IMR-90 (cell line): ENCODE measurements around the gene GKN2. TPM values are rescaled to one million over a fixed set of nuclear protein-coding genes. Genes with fewer than 3 reads are reported as not detected.

Experiments
- ATAC-seq: fragments of 200-7000 bp; cut with Tn5 transposase; 2 replicates; pipeline ENCODE4 v1.9.1; 2020; ENCODE audit warnings: low read depth, mild to moderate bottlenecking, moderate library complexity
- BruUV-seq: library from RNA; stranded (reverse); fragments of 400-500 nt; replicated peaks from 2 replicates; lab custom pipeline; 2021; lab: Mats Ljungman, UMichigan
- CTCF ChIA-PET: fragments of 300-600 bp; formaldehyde crosslinking; extraction: SDS; loops from one replicate; lab custom pipeline; 2021; ENCODE audit warnings: antibody characterized with exemption; lab: Yijun Ruan, JAX
- POLR2A ChIA-PET: fragments of 300-600 bp; sonication (Branson Sonifier 250); formaldehyde crosslinking; loops from one replicate; lab custom pipeline; 2022; ENCODE audit warnings: antibody characterized with exemption; ENCODE audit not compliant: unreplicated experiment; lab: Charles Lee
- DNase-seq: peaks from one replicate; pipeline ENCODE4 v3.0.0; 2013
- H2AFZ ChIP-seq: replicated peaks from 2 replicates; pipeline ENCODE3; 2013; ENCODE audit warnings: low read length, mild to moderate bottlenecking; ENCODE audit not compliant: poor library complexity
- H2AK5ac ChIP-seq: 2 replicates; pipeline ENCODE4 v1.6.1; 2013; ENCODE audit warnings: low read depth, low read length, inconsistent platforms
- H2AK9ac ChIP-seq: replicated peaks from 2 replicates; pipeline ENCODE3; 2013; ENCODE audit warnings: mild to moderate bottlenecking, low read depth, low read length, moderate library complexity; ENCODE audit not compliant: poor library complexity
- H2BK120ac ChIP-seq: 2 replicates; pipeline ENCODE4 v1.6.1; 2013; ENCODE audit warnings: low read depth, low read length, inconsistent platforms
- H2BK15ac ChIP-seq: 3 replicates; pipeline ENCODE4 v1.6.1; 2013; ENCODE audit warnings: low read depth, low read length, inconsistent platforms
- H2BK20ac ChIP-seq: 2 replicates; pipeline ENCODE4 v1.6.1; 2013; ENCODE audit warnings: low read depth, mild to moderate bottlenecking, inconsistent platforms, low read length, moderate library complexity
- H2BK5ac ChIP-seq: 2 replicates; pipeline ENCODE4 v1.6.1; 2013; ENCODE audit warnings: mild to moderate bottlenecking, low read depth, low read length, inconsistent platforms; ENCODE audit not compliant: poor library complexity, severe bottlenecking
- H3K14ac ChIP-seq: replicated peaks from 2 replicates; pipeline ENCODE4 v1.6.1; 2013; ENCODE audit warnings: low read depth, low read length, inconsistent platforms
- H3K18ac ChIP-seq: 2 replicates; pipeline ENCODE4 v1.6.1; 2013; ENCODE audit warnings: low read depth, low read length, control low read depth
- H3K23ac ChIP-seq: 2 replicates; pipeline ENCODE4 v1.6.1; 2013; ENCODE audit warnings: low read depth, low read length, inconsistent platforms
- H3K27ac ChIP-seq: 2 replicates; pipeline ENCODE4 v1.5.1; 2013; ENCODE audit warnings: mild to moderate bottlenecking, control low read depth, low read length; ENCODE audit not compliant: insufficient read depth
- H3K27me3 ChIP-seq: 2 replicates; pipeline ENCODE4 v1.6.1; 2013; ENCODE audit warnings: low read length; ENCODE audit not compliant: control insufficient read depth, insufficient read depth
- H3K36me3 ChIP-seq: 2 replicates; pipeline ENCODE4 v1.6.1; 2013; ENCODE audit warnings: low read length, mixed read lengths; ENCODE audit not compliant: control insufficient read depth, insufficient read depth
- H3K4ac ChIP-seq: 2 replicates; pipeline ENCODE4 v1.6.1; 2013; ENCODE audit warnings: low read depth, low read length, inconsistent platforms
- H3K4me1 ChIP-seq: 2 replicates; pipeline ENCODE4 v1.6.1; 2013; ENCODE audit warnings: low read length, mixed read lengths; ENCODE audit not compliant: control insufficient read depth, insufficient read depth
- H3K4me2 ChIP-seq: 2 replicates; pipeline ENCODE4 v1.6.1; 2013; ENCODE audit warnings: low read depth, mild to moderate bottlenecking, control low read depth, low read length, moderate library complexity
- H3K4me3 ChIP-seq: 2 replicates; pipeline ENCODE4 v1.5.1; 2013; ENCODE audit warnings: low read depth, mild to moderate bottlenecking, control low read depth, low read length, moderate library complexity; ENCODE audit not compliant: insufficient read depth
- H3K56ac ChIP-seq: 2 replicates; pipeline ENCODE4 v1.6.1; 2013; ENCODE audit warnings: low read length, inconsistent platforms; ENCODE audit not compliant: insufficient read depth; ENCODE audit errors: extremely low read depth
- H3K79me1 ChIP-seq, 2 experiments: 2 replicates each; pipeline ENCODE4 v1.6.1; 2013; ENCODE audit warnings: low read length in 2 of 2, inconsistent platforms in 1 of 2, low read depth in 1 of 2
- H3K9ac ChIP-seq: 2 replicates; pipeline ENCODE4 v1.6.1; 2013; ENCODE audit warnings: low read depth, low read length, control low read depth
- H3K9me1 ChIP-seq: 2 replicates; pipeline ENCODE4 v1.6.1; 2013; ENCODE audit warnings: low read length, inconsistent platforms; ENCODE audit not compliant: insufficient read depth
- H3K9me3 ChIP-seq: 2 replicates; pipeline ENCODE4 v1.6.1; 2013; ENCODE audit warnings: low read length; ENCODE audit not compliant: control insufficient read depth, insufficient read depth
- H4K20me1 ChIP-seq: 2 replicates; pipeline ENCODE4 v1.6.1; 2013; ENCODE audit warnings: low read length, inconsistent platforms; ENCODE audit not compliant: insufficient read depth
- H4K5ac ChIP-seq: 2 replicates; pipeline ENCODE4 v1.6.1; 2013; ENCODE audit warnings: mild to moderate bottlenecking, low read depth, low read length, control low read depth
- H4K8ac ChIP-seq, 2 experiments: 2 replicates each; pipeline ENCODE4 v1.6.1; 2013; ENCODE audit warnings: low read depth in 2 of 2, low read length in 2 of 2, control low read depth in 1 of 2, inconsistent platforms in 1 of 2
- H4K91ac ChIP-seq: 2 replicates; pipeline ENCODE4 v1.6.1; 2013; ENCODE audit warnings: low read depth, low read length, inconsistent platforms; ENCODE audit not compliant: insufficient read depth
- RAD21 ChIP-seq: IDR thresholded peaks from 2 replicates; pipeline ENCODE4 v1.6.1; 2012; ENCODE audit warnings: low read length, improper control_type of control experiment
- RCOR1 ChIP-seq: IDR thresholded peaks from 2 replicates; pipeline ENCODE4 v1.6.1; 2012; ENCODE audit warnings: mild to moderate bottlenecking, low read length, improper control_type of control experiment; ENCODE audit not compliant: insufficient replicate concordance
- SMC3 ChIP-seq: fragments of 150-350 bp; IDR thresholded peaks from 2 replicates; pipeline ENCODE4 v1.6.1; 2016; ENCODE audit warnings: low read depth, mild to moderate bottlenecking, antibody characterized with exemption, low read length, moderate library complexity
- WGBS, 2 experiments: methylation state at CpG; one replicate each; pipeline versions ENCODE4 v1.1.5 to v1.1.7; 2013; ENCODE audit warnings: missing lambda C conversion rate in 2 of 2; ENCODE audit not compliant: insufficient read length in 1 of 2; ENCODE audit errors: extremely low coverage in 2 of 2; 5-methylcytosine and 5-hydroxymethylcytosine counted together
- dilution Hi-C: fragments of 300-500 bp; cut with HindIII; formaldehyde crosslinking; loops from one replicate; pipeline ENCODE4 v1.14.3; 2018; ENCODE audit warnings: low sequenced_read_pairs; ENCODE audit not compliant: unreplicated experiment
- in situ Hi-C: fragments of 300-500 bp; cut with MboI; formaldehyde crosslinking; loops from 3 replicates; pipeline ENCODE4 v1.14.3; 2019; ENCODE audit warnings: low sequenced_read_pairs, inconsistent platforms, mixed read lengths
- intact Hi-C: fragments of 100-400 bp; cut with micrococcal nuclease; formaldehyde crosslinking; loops from 2 replicates; pipeline ENCODE4 v1.10.0; 2022
- polyA plus RNA-seq, 3 experiments: library from polyadenylated mRNA; depleted of rRNA; stranded (reverse); fragments of >200 nt; gene quantifications; 2 replicates each; pipeline ENCODE4 v1.2.3, GENCODE V29; 2012; ENCODE audit warnings: low replicate concordance in 1 of 3
- total RNA-seq: library from RNA; depleted of rRNA; stranded (reverse); fragments of >200 nt; gene quantifications from 2 replicates; pipeline ENCODE4 v1.2.3, GENCODE V29; 2012
- TF ChIP-seq, protein P1 (sequence below): fragments of 150-350 bp; IDR thresholded peaks from 2 replicates; pipeline ENCODE4 v1.6.1; 2017; ENCODE audit warnings: mild to moderate bottlenecking, antibody characterized with exemption, low read length, low read depth
- TF ChIP-seq, protein P2 (sequence below): conservative IDR thresholded peaks from 2 replicates; pipeline ENCODE4 v1.5.1; 2012; ENCODE audit warnings: mild to moderate bottlenecking, low read depth, low read length, improper control_type of control experiment

Gene GKN2
- total and polyA plus RNA-seq, 2 of the 4 experiments (the other 2 are of a cell fraction): not detected

DNA sequence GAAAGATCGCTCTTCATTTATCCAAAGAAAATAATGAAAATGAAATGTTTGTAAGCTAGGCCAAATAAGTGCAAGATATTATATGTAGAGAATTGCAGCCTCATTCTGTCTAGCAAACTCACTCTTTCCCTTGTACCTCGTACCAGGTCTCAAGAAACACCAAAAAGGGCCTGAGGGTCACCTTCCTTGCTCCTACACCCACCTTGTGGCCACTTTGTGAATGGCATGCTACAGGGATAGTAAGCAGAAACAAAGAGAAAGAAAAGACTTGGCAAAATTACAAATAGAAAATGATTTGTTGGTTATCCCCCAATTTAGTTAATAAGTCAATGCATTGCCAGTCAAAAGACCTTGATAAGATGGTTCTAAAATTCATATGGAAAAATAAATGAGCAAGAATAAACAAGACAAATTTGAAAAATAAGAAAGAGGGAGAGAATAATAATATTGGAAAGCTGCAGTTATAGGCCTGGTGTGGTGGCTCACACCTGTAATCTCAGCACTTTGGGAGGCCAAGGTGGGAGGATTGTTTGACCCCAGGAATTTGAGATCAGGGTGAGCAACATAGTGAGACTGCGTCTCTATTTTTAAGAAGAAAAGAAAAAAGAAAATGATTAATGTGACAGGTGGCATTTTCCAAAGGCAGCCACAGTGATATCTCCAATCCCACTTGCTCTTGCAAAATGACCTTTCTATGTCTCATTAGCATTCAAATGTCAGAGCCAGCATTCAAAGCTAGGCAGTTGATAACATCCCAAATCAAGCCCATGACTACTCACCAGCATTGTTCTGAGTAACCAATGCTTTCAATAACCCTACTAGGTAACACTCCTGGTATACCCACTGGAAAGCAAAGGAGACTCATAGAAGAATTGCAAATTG, 42.7 kb downstream of the GKN2 start:
- Histone ChIP-seq H3K14ac (no peak overlapping the region), H3K27ac (no peak overlapping the region), H4K91ac (no peak overlapping the region), H2AK5ac (no peak overlapping the region), H4K20me1 (no peaks in the 10 kb centered on the region), H3K36me3 (no peaks in the 10 kb centered on the region), H3K9me1 (peaks cover 6% of the 10 kb centered on the region; the same call in 1 of the 2 replicates), H3K4me2 (no peak overlapping the region), H3K4ac (no peak overlapping the region), H2AK9ac (no peak overlapping the region), H2BK120ac (no peak overlapping the region), H2BK5ac (no peak overlapping the region), H3K4me1 (peaks cover 10% of the 10 kb centered on the region), H3K18ac (no peak overlapping the region), H3K79me1 (no peaks in the 10 kb centered on the region), H2BK15ac (no peak overlapping the region), H4K5ac (no peak overlapping the region), H3K23ac (no peak overlapping the region), H3K27me3 (no peaks in the 10 kb centered on the region), H3K56ac (no peak overlapping the region), H3K9me3 (no peaks in the 10 kb centered on the region), H2BK20ac (no peak overlapping the region), H4K8ac (no peak overlapping the region), H3K4me3 (no peak overlapping the region), H3K9ac (no peak overlapping the region), H2AFZ (no peak overlapping the region)
- WGBS, 2 experiments: no CpG with 5 or more reads among the region's 3 CpGs
- dilution Hi-C loops: no loop called here
- POLR2A ChIA-PET: no interaction called here
- no TSS peak for BruUV-seq
- CTCF ChIA-PET: interaction anchor here (0.7 to 1.4 kb wide), 8 partner anchors 94 to 443 kb away, joined by 3 to 7 read pairs (median 3); partner anchors contain the start of gene FBXO48
- peak; percentile 95 for TF ChIP-seq RAD21
- TF ChIP-seq RCOR1: no peak
- TF ChIP-seq, protein P1, sequence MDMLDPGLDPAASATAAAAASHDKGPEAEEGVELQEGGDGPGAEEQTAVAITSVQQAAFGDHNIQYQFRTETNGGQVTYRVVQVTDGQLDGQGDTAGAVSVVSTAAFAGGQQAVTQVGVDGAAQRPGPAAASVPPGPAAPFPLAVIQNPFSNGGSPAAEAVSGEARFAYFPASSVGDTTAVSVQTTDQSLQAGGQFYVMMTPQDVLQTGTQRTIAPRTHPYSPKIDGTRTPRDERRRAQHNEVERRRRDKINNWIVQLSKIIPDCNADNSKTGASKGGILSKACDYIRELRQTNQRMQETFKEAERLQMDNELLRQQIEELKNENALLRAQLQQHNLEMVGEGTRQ: no peak
- TF ChIP-seq, protein P2, sequence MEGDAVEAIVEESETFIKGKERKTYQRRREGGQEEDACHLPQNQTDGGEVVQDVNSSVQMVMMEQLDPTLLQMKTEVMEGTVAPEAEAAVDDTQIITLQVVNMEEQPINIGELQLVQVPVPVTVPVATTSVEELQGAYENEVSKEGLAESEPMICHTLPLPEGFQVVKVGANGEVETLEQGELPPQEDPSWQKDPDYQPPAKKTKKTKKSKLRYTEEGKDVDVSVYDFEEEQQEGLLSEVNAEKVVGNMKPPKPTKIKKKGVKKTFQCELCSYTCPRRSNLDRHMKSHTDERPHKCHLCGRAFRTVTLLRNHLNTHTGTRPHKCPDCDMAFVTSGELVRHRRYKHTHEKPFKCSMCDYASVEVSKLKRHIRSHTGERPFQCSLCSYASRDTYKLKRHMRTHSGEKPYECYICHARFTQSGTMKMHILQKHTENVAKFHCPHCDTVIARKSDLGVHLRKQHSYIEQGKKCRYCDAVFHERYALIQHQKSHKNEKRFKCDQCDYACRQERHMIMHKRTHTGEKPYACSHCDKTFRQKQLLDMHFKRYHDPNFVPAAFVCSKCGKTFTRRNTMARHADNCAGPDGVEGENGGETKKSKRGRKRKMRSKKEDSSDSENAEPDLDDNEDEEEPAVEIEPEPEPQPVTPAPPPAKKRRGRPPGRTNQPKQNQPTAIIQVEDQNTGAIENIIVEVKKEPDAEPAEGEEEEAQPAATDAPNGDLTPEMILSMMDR: peak; percentile 90
- TF ChIP-seq SMC3: peak; percentile 92
- intact Hi-C loops: loop anchor here (1.0 to 5.0 kb wide), 3 partner anchors 53 to 201 kb away; no protein-coding TSS in a partner anchor
- peak; percentile 83 for ATAC-seq
- in situ Hi-C loops: loop anchor here (5.0 kb wide), 1 partner anchor 163 kb away; no protein-coding TSS in a partner anchor
- peak; percentile 82 for DNase-seq
